Measurements from ENCODE around the gene LTF.
A peak's percentile ranks its signal among the peaks of the same experiment; 100 is the strongest.

Gene LTF

DNA sequence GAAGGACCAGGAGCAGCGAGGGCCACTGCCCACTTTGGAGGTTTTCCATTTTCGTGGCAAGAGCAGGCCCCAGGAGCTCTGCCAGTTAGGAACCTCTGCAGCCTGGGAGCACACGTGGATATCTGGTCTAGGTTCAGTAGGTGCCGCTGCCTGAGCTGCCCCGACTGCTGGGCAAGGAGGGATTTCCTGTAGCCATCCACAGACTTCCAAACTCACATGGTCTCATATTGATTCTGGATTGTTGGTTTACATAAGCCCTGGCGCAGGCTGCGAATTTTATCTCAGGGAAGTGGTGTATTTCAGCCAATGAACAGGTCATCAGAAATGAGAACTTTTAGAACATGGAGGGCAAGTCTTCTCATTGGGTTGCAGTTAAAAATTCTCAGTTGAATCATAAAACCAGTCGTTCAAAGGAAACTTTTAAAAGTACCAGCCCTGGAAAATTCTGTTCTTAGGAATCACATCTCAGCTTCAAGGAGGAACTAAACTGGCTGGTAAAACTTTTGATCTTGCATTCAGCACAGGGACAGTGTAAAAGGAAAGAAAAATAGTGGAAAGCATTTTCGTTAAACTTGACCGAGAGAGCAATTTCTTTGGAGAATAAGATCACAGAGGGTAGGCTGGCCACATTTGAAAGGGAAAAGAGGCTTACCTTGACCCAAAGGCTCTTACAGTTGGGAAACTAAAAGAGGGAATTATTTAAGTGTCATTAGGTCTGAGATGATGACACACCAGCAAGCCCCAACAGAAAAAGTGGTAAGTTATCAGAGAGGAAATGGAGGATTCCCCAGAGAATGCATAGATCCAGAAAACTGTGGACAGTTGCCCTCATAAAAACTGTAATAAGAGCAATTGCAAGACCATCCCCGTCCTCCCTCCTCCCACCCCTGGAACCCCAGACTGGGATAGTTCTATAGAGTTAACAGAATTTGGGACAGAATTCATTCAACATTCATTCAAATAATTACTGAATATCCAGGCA is 26.7 kb upstream of the LTF start:
- DNase-seq (ENCODE audit: low read depth, low spot score) = no peak

- no peak for DNase-seq (ENCODE audit: low read depth, low spot score)
Observed at GRCh38 chr3:46490338-46491084, 25.8 kb upstream of the LTF start.

DNA sequence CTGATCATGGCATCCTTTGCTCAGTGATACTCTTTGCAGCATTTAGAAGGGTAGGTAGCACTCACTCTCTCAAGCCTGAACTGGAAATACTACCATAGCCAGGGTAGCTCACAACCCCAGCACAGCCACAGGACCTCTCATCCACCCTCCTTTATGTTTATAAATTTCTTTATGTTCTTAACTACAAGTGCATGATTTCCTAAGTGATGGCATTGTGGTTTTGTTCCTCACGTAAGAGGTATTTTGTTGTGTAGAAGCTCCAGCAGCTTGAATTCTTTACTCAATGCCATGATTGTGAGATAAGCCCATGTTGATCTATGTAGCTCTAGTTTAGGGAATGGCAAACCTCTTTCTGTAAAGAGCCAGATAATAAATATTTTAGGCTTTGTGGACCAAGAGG is 25.2 kb upstream of the LTF start:
- DNase-seq (ENCODE audit: low read depth, low spot score) = no peak

DNA sequence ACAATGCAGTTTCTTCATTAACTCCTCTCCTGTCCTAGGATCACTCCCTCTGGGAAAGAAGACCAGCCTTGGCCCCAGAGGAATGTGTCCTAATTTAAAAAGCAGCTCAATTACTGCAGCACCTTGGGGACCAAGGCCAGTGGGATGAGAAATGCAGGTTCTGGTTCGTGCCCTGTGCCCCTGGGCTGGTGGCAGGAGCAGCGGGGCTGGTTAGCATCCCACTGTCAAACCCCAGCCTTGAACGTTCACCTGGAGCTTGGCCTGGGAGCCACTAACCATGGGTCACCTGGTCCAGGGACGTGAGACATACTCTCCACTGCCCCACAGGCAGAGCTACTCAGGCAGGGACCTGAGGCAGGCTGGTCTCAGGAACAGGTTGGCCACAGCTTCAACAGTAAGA is 24.7 kb upstream of the LTF start:
- no peak for DNase-seq (ENCODE audit: low read depth, low spot score)

GRCh38 chr3:46488735-46489361 is 24.1 kb upstream of the LTF start:
- DNase-seq (ENCODE audit: low read depth, low spot score) = peak; percentile 90

GRCh38 chr3:46485779-46486175 is 21.1 kb upstream of the LTF start:
- DNase-seq (ENCODE audit: low read depth, low spot score) = no peak

DNA sequence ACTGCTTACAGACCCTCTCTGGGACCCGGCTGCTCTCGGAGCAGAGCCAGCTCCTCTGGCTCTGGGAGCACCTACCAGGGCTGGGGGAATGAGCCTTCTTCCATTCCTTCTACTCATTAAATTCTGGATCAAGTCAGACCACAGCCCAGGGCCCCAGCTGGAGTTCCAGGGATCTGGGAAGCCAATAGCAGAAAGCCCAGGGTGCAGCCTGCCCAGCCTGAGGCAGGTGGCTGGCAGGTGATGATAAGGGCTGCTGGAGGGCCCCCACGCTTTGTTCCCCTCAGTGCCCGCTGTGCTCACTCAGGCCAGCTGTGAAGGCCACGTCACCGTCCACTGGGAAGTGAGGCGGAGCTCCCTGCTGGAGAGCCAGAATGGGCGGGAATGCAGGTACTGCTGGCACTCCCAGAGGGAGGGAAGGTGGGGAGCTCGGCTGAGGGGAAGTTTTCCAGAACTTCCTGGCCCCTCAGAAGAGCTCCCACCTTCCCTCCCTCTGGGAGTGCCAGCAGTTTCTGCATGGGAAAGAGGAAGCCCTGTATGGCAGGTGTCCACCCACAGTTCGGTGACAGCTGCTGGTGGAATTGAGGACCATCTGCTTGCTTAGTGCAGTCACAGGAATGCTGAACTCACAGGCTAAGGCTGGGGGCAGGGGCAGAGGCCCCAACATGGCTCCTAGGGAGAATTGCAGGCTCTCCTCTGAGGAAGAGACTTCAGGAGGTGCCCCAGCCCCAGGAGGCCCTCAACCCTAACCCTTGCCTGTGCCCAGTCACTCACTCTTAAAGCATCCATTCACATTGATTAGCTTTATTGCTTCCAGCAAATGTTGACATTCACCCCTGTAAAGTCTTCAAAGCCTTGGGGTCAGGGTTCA is 20.4 kb upstream of the LTF start:
- DNase-seq (ENCODE audit: low read depth, low spot score) = no peak

DNA sequence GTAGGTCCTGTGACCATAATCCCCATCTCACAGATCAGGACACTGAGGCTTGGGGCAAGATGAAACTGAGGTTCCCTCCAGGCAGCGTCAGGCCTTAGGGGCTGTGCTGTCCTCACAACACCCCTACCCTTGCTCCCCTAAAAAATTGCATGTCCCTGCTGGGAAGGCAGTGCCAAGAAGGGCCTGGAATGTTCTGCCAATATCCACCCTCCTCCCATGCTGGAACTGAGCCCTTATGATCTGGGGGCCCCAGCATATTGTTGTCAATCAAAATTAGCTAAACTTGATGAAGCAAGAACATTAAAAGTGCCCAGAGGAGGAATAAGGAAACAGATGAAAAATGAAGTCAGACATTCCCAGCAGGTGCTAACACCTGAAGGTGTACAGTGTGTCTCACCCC is 19.7 kb upstream of the LTF start:
- DNase-seq (ENCODE audit: low read depth, low spot score) = no peak

GRCh38 chr3:46483825-46484224 is 19.1 kb upstream of the LTF start:
- no peak for DNase-seq (ENCODE audit: low read depth, low spot score)

- no peak for DNase-seq (ENCODE audit: low read depth, low spot score)
Observed at GRCh38 chr3:46482632-46483350, 18.1 kb upstream of the LTF start.

DNA sequence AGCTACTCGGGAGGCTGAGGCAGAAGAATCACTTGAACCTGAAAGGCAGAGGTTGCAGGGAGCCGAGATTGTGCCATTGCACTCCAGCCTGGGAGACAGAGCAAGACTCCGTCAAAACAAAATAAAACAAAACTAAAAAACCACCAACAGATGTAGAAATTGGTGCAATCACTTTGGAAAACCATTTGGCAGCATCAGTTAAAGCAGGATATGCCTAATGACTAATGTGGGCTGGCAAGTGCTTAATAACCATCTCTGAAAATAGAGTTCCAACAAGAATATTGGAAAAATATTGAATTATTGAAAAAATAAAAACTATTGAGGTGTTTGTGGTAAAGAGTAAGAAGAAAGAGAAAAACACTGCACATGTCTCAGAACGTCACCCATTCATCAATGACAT is 16.9 kb upstream of the LTF start:
- no peak for DNase-seq (ENCODE audit: low read depth, low spot score)

DNA sequence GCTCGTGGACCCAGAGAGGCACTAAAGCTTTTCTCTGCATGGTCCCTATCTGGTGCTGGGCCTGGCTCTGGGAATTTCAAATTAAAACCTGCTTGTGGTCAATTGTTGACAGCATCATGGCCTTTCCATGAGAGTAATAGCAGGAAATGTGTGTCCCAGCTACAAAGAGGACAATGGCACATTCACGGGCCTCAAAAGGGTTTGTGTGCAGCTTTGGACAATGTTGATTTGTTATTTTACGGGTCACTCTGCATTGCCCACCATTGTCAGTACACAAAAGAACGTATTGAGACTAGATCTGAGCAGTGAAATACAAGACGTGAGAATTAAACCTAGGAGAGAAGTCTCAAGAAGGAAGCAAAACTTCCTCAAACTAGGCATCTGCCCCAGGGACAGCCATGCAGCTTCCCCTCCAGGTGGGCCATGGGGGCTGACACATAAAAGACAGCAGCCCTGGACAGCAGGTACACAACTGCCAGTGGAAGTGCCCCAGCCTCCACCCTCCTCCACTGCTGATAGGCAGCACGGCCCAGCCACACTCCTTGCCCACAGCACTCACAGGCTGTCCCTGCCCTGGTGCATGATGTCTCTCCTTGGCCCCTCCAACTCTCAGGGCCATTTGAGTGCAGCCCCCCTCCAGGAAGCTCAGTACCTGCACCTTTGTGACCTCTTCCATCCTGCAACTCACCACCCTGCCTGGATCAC is 15.9 kb upstream of the LTF start:
- DNase-seq (ENCODE audit: low read depth, low spot score) = no peak

- no peak for DNase-seq (ENCODE audit: low read depth, low spot score)
Observed at GRCh38 chr3:46479696-46480095, 15.0 kb upstream of the LTF start.

DNA sequence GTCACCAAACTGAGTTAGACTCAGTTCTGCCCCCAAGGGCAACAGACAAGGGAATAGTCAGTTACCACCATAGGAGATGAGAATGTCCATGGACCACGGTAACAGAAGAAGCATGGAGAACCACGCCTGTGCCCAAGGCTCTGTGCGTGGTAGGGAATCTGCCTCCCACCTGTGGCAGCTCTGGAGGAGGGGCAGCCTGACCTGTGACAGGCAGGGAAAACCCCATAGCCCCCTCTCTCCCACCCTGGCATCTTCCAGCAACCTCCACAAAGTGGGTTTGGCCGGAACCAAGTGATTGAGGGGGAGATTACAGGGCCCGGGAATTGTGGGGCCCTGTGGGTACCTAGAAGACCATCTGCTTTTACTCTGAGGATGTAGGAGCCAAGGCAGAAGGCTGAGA is 14.3 kb upstream of the LTF start:
- DNase-seq (ENCODE audit: low read depth, low spot score) = no peak

- no peak for DNase-seq (ENCODE audit: low read depth, low spot score)
Observed at GRCh38 chr3:46478341-46478740, 13.6 kb upstream of the LTF start.

- no peak for DNase-seq (ENCODE audit: low read depth, low spot score)
Observed at GRCh38 chr3:46477756-46478155, 13.1 kb upstream of the LTF start.

GRCh38 chr3:46477145-46477544 is 12.4 kb upstream of the LTF start:
- DNase-seq (ENCODE audit: low read depth, low spot score) = no peak

- no peak for DNase-seq (ENCODE audit: low read depth, low spot score)
Observed at GRCh38 chr3:46472736-46473135, 8.0 kb upstream of the LTF start.

DNA sequence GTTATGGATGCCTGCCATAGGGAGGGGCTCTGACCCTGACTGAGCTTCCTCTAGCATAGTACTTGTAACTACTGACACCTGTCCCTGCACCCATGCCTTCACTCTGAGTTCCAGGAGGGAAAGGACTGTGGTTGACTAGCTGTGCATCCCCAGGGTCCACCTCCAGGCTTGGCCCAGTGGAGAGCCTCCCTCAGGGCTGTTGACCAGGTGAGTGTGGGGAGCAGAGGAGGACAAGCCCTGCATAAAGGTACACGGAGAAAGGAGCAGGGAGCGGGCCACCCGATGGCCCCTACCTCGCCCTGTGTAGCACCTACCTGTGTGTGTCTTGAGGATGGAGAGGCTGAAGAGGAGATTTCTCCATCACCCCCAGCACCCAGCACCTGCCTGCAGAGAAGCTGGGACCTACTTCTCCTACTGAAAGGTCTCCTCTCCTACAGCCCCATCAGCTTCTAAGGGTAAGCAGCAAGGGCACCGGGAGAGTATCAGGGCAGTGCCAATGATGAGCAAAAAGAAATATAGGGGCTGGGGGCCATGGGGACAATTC is 6.7 kb upstream of the LTF start:
- no peak for DNase-seq (ENCODE audit: low read depth, low spot score)

DNA sequence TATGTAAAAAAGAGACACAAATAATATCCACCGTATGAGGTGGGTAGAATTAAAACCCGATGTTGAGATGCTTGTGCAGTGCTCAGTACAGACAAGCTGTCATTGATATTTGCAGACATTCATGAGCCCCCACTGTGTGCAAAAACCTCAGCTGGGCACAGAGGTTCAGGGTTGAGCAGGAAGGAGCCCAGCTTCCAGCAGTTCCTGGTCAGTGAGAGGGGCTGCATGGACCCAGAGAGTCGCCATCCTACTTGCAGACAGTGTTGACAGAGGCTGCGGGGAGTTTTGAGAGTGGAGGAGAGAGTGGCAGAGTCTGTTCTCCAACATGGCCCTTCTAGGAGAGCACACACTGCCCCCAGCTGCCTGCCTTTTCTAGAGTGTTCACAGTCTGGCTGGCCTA is 6.1 kb upstream of the LTF start:
- DNase-seq (ENCODE audit: low read depth, low spot score) = no peak
